ENCODE measurements around the gene KCNT2. TPM values are rescaled to one million over a fixed set of nuclear protein-coding genes. Genes with fewer than 3 reads are reported as not detected.

The KCNT2 gene
- total RNA-seq, 1 donor from 2014 or later: 29.8 TPM

- no peaks in the 10 kb centered on the region for H3K4me1 Mint-ChIP-seq
- no peak overlapping the region for H3K4me3 ChIP-seq
Measured at GRCh38 chr1:196295766-196296165, 312.5 kb downstream of the KCNT2 start.

DNA sequence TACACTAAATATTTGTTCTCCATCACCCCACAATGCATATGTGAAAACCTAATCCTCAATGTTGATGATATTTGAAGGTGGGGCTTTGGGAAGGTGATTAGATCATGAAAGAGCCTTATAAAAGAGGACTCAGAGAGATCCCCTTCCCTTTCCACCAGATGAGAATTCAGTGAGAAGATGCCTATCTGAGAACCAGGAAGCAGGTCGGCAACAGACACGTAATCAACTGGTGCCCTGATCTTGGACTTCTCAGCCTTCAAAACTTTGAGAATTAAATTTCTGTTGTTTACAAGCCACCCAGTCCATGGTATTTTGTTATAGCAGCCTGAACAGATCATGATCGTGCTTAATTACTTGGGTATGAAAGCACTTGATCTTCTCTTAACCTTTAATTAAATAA is 329.4 kb downstream of the KCNT2 start:
- H3K27me3 Mint-ChIP-seq (ENCODE audit: insufficient read depth, low read depth): no peaks in the 10 kb centered on the region
- H3K9me3 Mint-ChIP-seq: no peaks in the 10 kb centered on the region
- H3K27ac ChIP-seq: no peak overlapping the region
- H3K9me3 ChIP-seq (ENCODE audit: low read depth): no peaks in the 10 kb centered on the region
- H3K4me3 ChIP-seq: no peak overlapping the region
- H3F3A ChIP-seq (ENCODE audit: low read depth): no peaks in the 10 kb centered on the region
- no peaks in the 10 kb centered on the region for H3K4me1 ChIP-seq
- no peak overlapping the region for H3K4me2 ChIP-seq
- no peaks in the 10 kb centered on the region for H3K36me3 ChIP-seq
- no peak overlapping the region for H2AFZ ChIP-seq (replicated peaks)
- no peak for DNase-seq (ENCODE audit: low spot score)
- peaks cover 16% of the 10 kb centered on the region for H3K36me3 Mint-ChIP-seq
- H3K9ac ChIP-seq: no peak overlapping the region
- H4K20me1 ChIP-seq (ENCODE audit: low read depth): no peaks in the 10 kb centered on the region
- TF ChIP-seq, protein P1, sequence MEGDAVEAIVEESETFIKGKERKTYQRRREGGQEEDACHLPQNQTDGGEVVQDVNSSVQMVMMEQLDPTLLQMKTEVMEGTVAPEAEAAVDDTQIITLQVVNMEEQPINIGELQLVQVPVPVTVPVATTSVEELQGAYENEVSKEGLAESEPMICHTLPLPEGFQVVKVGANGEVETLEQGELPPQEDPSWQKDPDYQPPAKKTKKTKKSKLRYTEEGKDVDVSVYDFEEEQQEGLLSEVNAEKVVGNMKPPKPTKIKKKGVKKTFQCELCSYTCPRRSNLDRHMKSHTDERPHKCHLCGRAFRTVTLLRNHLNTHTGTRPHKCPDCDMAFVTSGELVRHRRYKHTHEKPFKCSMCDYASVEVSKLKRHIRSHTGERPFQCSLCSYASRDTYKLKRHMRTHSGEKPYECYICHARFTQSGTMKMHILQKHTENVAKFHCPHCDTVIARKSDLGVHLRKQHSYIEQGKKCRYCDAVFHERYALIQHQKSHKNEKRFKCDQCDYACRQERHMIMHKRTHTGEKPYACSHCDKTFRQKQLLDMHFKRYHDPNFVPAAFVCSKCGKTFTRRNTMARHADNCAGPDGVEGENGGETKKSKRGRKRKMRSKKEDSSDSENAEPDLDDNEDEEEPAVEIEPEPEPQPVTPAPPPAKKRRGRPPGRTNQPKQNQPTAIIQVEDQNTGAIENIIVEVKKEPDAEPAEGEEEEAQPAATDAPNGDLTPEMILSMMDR (IDR thresholded peaks at IDR 0.05): no peak
- TF ChIP-seq EZH2phosphoT487 (IDR thresholded peaks at IDR 0.05): no peak
- TF ChIP-seq EZH2 (IDR thresholded peaks at IDR 0.05): no peak
- no peaks in the 10 kb centered on the region for H3K4me1 Mint-ChIP-seq
- H3K27ac Mint-ChIP-seq: no peak overlapping the region
- H3K4me3 Mint-ChIP-seq: no peak overlapping the region
- no peaks in the 10 kb centered on the region for H3K27me3 ChIP-seq
- H3K79me2 ChIP-seq (ENCODE audit: low read depth): no peaks in the 10 kb centered on the region

More at GRCh38 chr1:196295766-196296165, 312.5 kb downstream of the KCNT2 start:
- TF ChIP-seq EZH2phosphoT487 (IDR thresholded peaks at IDR 0.05) (no peak), EZH2 (IDR thresholded peaks at IDR 0.05) (no peak)
- TF ChIP-seq, protein P1 (IDR thresholded peaks at IDR 0.05): no peak
- no peak overlapping the region for H3K4me3 Mint-ChIP-seq
- no peak overlapping the region for H2AFZ ChIP-seq (replicated peaks)
- no peaks in the 10 kb centered on the region for H3K79me2 ChIP-seq (ENCODE audit: low read depth)
- no peaks in the 10 kb centered on the region for H3K27me3 ChIP-seq
- H3K4me2 ChIP-seq: no peak overlapping the region
- H3K4me1 ChIP-seq: no peaks in the 10 kb centered on the region
- H3K9me3 ChIP-seq (ENCODE audit: low read depth): no peaks in the 10 kb centered on the region
- no peaks in the 10 kb centered on the region for H3F3A ChIP-seq (ENCODE audit: low read depth)
- H3K9me3 Mint-ChIP-seq: no peaks in the 10 kb centered on the region
- no peak overlapping the region for H3K27ac ChIP-seq
- no peak for DNase-seq (ENCODE audit: low spot score)
- H3K27me3 Mint-ChIP-seq (ENCODE audit: insufficient read depth, low read depth): no peaks in the 10 kb centered on the region
- no peak overlapping the region for H3K27ac Mint-ChIP-seq
- H3K36me3 Mint-ChIP-seq: peaks cover 4% of the 10 kb centered on the region
- H4K20me1 ChIP-seq (ENCODE audit: low read depth): no peaks in the 10 kb centered on the region
- no peak overlapping the region for H3K9ac ChIP-seq
- H3K36me3 ChIP-seq: no peaks in the 10 kb centered on the region

GRCh38 chr1:196277860-196278259 is 330.4 kb downstream of the KCNT2 start:
- Mint-ChIP-seq H3K4me1 (no peaks in the 10 kb centered on the region), H3K4me3 (no peak overlapping the region), H3K36me3 (peaks cover 15% of the 10 kb centered on the region), H3K27me3 (ENCODE audit: insufficient read depth, low read depth) (no peaks in the 10 kb centered on the region), H3K27ac (no peak overlapping the region), H3K9me3 (no peaks in the 10 kb centered on the region)
- TF ChIP-seq, protein P1 (IDR thresholded peaks at IDR 0.05): no peak
- no peak for TF ChIP-seq EZH2phosphoT487 (IDR thresholded peaks at IDR 0.05)
- Histone ChIP-seq H3K4me1 (no peaks in the 10 kb centered on the region), H3K27me3 (no peaks in the 10 kb centered on the region), H2AFZ (replicated peaks) (no peak overlapping the region), H3K4me3 (no peak overlapping the region), H3K79me2 (ENCODE audit: low read depth) (no peaks in the 10 kb centered on the region), H3K9me3 (ENCODE audit: low read depth) (no peaks in the 10 kb centered on the region), H3K4me2 (no peak overlapping the region), H3K9ac (no peak overlapping the region), H3F3A (ENCODE audit: low read depth) (no peaks in the 10 kb centered on the region), H4K20me1 (ENCODE audit: low read depth) (no peaks in the 10 kb centered on the region), H3K36me3 (no peaks in the 10 kb centered on the region), H3K27ac (no peak overlapping the region)
- no peak for DNase-seq (ENCODE audit: low spot score)

Measured in neural progenitor cell (in vitro differentiated cells).